GM12878 (cell line): Measurements from ENCODE around the gene ZNG1B. TPM values are rescaled to one million over a fixed set of nuclear protein-coding genes. Genes with fewer than 3 reads are reported as not detected.
"Not testable (repeated sequence)": the region's sequence is repeated elsewhere in the genome, so short reads cannot be mapped to it uniquely, and the experiment has no call there.

Source experiments
- ATAC-seq: fragments of 200-7000 bp; cut with Tn5 transposase; 3 replicates; pipeline ENCODE4 v1.9.1; 2020; ENCODE audit warnings: mild to moderate bottlenecking, moderate library complexity
- BruUV-seq: library from RNA; stranded (reverse); fragments of 400-500 nt; replicated peaks from 2 replicates; lab custom pipeline; 2021; lab: Mats Ljungman, UMichigan
- CTCF ChIA-PET: fragments of 300-600 bp; sonication (Branson Sonifier 250); formaldehyde crosslinking; extraction: SDS; loops from one replicate; lab custom pipeline; 2021; ENCODE audit warnings: inconsistent platforms; lab: Yijun Ruan, JAX
- POLR2A ChIA-PET: fragments of 350-600 bp; formaldehyde crosslinking; extraction: SDS; loops from one replicate; lab custom pipeline; 2021; ENCODE audit warnings: inconsistent platforms; lab: Charles Lee
- RAD21 ChIA-PET: fragments of 300-600 bp; sonication (Branson Sonifier 250); formaldehyde crosslinking; loops from one replicate; lab custom pipeline; 2023; ENCODE audit warnings: antibody characterized with exemption; ENCODE audit not compliant: unreplicated experiment; lab: Charles Lee
- SMC1A ChIA-PET: fragments of 300-600 bp; sonication (Branson Sonifier 250); formaldehyde crosslinking; loops from one replicate; lab custom pipeline; 2023; ENCODE audit not compliant: unreplicated experiment, uncharacterized antibody; lab: Charles Lee
- DNase-seq: peaks from one replicate; pipeline ENCODE4 v3.0.0-alpha.2; 2011; ENCODE audit warnings: low read depth, low spot score
- FAIRE-seq: peaks from 3 replicates; lab custom pipeline; 2011; peaks lifted over from hg19 to GRCh38; lab: Jason Lieb, UNC
- H2AFZ ChIP-seq: 2 replicates; pipeline ENCODE4 v1.6.0; 2011; ENCODE audit warnings: low read depth, low read length, control low read depth; ENCODE audit not compliant: control insufficient read depth
- H3K27ac ChIP-seq: 2 replicates; pipeline ENCODE4 v1.5.1; 2011; ENCODE audit warnings: control low read depth; ENCODE audit not compliant: control insufficient read depth, insufficient read depth
- H3K27me3 ChIP-seq, 2 experiments: replicated peaks in 1 of 2; 2 replicates each; pipeline versions ENCODE4 v1.6.0 to v1.6.1; 2011; ENCODE audit warnings: low read length in 1 of 2; ENCODE audit not compliant: control insufficient read depth in 2 of 2, insufficient read depth in 2 of 2
- H3K36me3 ChIP-seq, 2 experiments: 2 replicates each; pipeline ENCODE4 v1.5.1; 2011; ENCODE audit warnings: low read length in 1 of 2; ENCODE audit not compliant: control insufficient read depth in 2 of 2, insufficient read depth in 2 of 2
- H3K4me1 ChIP-seq: 2 replicates; pipeline ENCODE4 v1.6.1; 2011; ENCODE audit warnings: mild to moderate bottlenecking, low read length, moderate library complexity, mixed read lengths; ENCODE audit not compliant: control insufficient read depth, insufficient read depth
- H3K4me2 ChIP-seq: 2 replicates; pipeline ENCODE4 v1.6.0; 2011; ENCODE audit warnings: control low read depth; ENCODE audit not compliant: control insufficient read depth, insufficient read depth
- H3K4me3 ChIP-seq: fragments of 200-600 bp; sonication (generic); 2 replicates; pipeline ENCODE4 v1.5.1; 2016
- H3K79me2 ChIP-seq: 2 replicates; pipeline ENCODE4 v1.6.0; 2011; ENCODE audit warnings: low read length; ENCODE audit not compliant: control insufficient read depth, insufficient read depth
- H3K9ac ChIP-seq: 2 replicates; pipeline ENCODE4 v1.8.0; 2011; ENCODE audit warnings: low read length, control low read depth, mixed read lengths; ENCODE audit not compliant: control insufficient read depth, insufficient read depth
- H3K9me3 ChIP-seq: replicated peaks from 3 replicates; pipeline ENCODE4 v1.5.1; 2011; ENCODE audit warnings: mild to moderate bottlenecking, low read length; ENCODE audit not compliant: control insufficient read depth, insufficient read depth
- H4K20me1 ChIP-seq: 2 replicates; pipeline ENCODE4 v1.6.0; 2011; ENCODE audit not compliant: control insufficient read depth, insufficient read depth
- WGBS: methylation state at CpG from one replicate; pipeline ENCODE4 v1.1.6; 2016; ENCODE audit warnings: low lambda C conversion rate; ENCODE audit not compliant: insufficient replicate concordance, insufficient coverage; ENCODE audit errors: missing lambda C conversion rate; 5-methylcytosine and 5-hydroxymethylcytosine counted together
- in situ Hi-C: fragments of 300-500 bp; cut with MboI; formaldehyde crosslinking; loops from 9 replicates; pipeline ENCODE4 v1.14.3; 2018; ENCODE audit warnings: mixed read lengths
- intact Hi-C: fragments of 100-400 bp; cut with micrococcal nuclease; formaldehyde crosslinking; loops from one replicate; pipeline ENCODE4 v1.14.2; 2022; ENCODE audit not compliant: unreplicated experiment
- polyA plus RNA-seq, 11 experiments: library from polyadenylated mRNA; depleted of rRNA in 4 of 11; unstranded in 6 of 11; stranded (reverse) in 5 of 11; fragments of >200 nt; fragmentation: Nextera tagmentation in 4 of 11; fragmentation: Illumina TruSeq in 1 of 11; extraction: Ambion mirVana in 4 of 11; extraction: Trizol in 1 of 11; gene quantifications; 1 replicate in 1 of 11; 2 replicates in 10 of 11; pipeline versions ENCODE4 v1.2.1 to v1.2.3, GENCODE V29; 2011 to 2016; ENCODE audit warnings: inconsistent platforms in 2 of 11, missing spikeins in 2 of 11, low read depth in 1 of 11
- total RNA-seq, 4 experiments: library from RNA; depleted of rRNA in 3 of 4; stranded (reverse); fragments of >200 nt in 3 of 4; fragmentation: Illumina TruSeq in 1 of 4; extraction: Trizol in 1 of 4; gene quantifications; 2 replicates each; pipeline versions ENCODE4 v1.2.1 to v1.2.3, GENCODE V29; 2013 to 2021

ZNG1B gene
- total and polyA plus RNA-seq, 10 of the 15 experiments (the other 5 are each of a cell fraction or from before 2014, with no cell fraction given) = 42.9 to 140 (median 61.4) TPM

DNA sequence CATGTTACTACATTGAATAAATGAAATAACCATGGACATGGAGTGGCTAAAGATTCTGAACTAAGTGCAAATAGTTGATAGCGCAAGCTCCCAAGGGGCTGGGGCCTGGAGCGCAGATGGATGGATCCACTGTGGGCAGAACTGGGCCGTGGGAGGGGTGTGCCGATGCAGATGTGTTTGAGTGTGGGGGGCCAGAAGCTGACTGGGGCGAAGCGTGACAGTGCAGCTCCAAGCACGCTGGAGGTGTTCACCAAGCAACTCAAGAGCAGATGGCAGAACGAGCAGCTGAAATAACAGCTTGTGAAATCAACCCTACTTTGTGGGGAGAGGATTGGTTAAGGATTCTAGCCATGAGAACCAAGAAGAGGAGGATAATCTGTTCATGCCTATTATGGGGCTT is 78.0 kb downstream of the ZNG1B start:
- H3K27ac ChIP-seq, FAIRE-seq, ATAC-seq, H3K9me3 ChIP-seq, intact Hi-C loops, H4K20me1 ChIP-seq, SMC1A ChIA-PET, POLR2A ChIA-PET, H3K79me2 ChIP-seq, DNase-seq, H2AFZ ChIP-seq, H3K4me2 ChIP-seq, H3K9ac ChIP-seq, H3K36me3 ChIP-seq, in situ Hi-C loops, H3K4me3 ChIP-seq, H3K27me3 ChIP-seq, H3K4me1 ChIP-seq, BruUV-seq, RAD21 ChIA-PET, CTCF ChIA-PET: not testable (repeated sequence)
- WGBS = 62% methylated on average over 8 of the region's 8 CpGs

DNA sequence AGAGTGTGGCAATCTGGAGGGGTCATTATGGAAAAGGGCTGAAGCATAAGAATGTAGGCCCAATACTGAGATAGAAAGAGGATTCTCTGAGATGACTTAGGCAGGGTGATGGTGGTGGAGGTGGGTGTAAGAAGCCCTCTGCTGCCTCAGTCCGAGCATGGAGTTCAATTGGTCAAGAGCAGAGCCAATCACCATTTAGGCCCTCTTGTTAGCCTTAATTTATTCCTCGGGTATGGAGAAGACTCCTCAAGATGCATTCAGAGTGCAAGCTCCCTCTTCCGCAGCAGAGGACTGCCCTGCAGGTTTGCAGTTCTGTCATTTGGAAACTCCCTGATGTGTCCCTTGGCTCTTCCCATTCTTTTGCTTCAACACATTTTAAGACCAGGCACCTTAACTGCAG is 78.5 kb downstream of the ZNG1B start:
- H3K4me3 ChIP-seq, BruUV-seq, POLR2A ChIA-PET, in situ Hi-C loops, ATAC-seq, H3K4me2 ChIP-seq, CTCF ChIA-PET, FAIRE-seq, H3K4me1 ChIP-seq, DNase-seq, SMC1A ChIA-PET, H2AFZ ChIP-seq, H4K20me1 ChIP-seq, H3K27me3 ChIP-seq, H3K79me2 ChIP-seq, intact Hi-C loops, H3K36me3 ChIP-seq, H3K9me3 ChIP-seq, H3K9ac ChIP-seq, RAD21 ChIA-PET, H3K27ac ChIP-seq: not testable (repeated sequence)
- 27% methylated on average over 3 of the region's 3 CpGs for WGBS

DNA sequence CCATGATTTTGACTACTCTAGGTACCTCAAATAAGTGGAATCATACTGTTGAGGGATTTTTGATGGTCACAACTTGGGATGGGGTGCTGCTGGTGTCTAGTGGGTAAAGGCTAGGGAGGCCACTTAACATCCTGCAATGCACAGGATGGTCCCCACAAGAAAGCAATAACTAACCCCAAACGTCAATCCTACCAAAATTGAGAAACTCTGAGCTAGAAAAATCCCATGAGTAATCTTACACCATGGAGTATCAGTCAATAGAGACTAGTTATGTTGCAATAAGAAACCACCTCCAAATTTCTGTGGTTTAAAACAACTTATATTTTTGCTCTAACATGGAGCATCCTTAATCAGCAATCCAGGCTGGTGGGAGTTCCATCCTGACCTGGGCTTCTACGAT is 79.5 kb downstream of the ZNG1B start:
- RAD21 ChIA-PET, BruUV-seq, SMC1A ChIA-PET, H3K9ac ChIP-seq, H3K36me3 ChIP-seq, FAIRE-seq, CTCF ChIA-PET, H3K9me3 ChIP-seq, H2AFZ ChIP-seq, H4K20me1 ChIP-seq, POLR2A ChIA-PET, H3K4me3 ChIP-seq, in situ Hi-C loops, H3K27me3 ChIP-seq, H3K4me1 ChIP-seq, DNase-seq, H3K4me2 ChIP-seq, intact Hi-C loops, ATAC-seq, H3K79me2 ChIP-seq, H3K27ac ChIP-seq: not testable (repeated sequence)
- WGBS = 0% methylated on average over 1 of the region's 2 CpGs

DNA sequence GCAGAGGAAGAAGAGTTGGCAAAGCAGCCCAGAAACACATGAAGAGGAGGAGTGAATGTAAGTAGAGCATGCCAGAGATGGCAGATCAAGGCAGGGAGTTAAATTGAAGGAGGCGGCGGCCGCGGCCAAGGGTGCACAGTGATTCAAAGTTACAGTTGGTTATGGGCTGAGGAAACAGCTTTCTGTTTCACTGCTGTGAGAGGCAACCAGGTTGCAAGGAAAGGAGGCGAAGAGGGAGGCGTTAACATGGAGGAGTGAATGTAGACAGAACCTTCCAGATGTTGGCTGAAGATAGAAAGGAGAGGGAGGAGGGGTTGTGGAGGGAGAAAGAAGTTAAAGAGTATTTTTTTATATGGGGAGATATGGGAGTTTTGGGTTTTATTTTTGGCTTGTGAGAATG is 83.3 kb downstream of the ZNG1B start:
- H3K27ac ChIP-seq, CTCF ChIA-PET, H4K20me1 ChIP-seq, H3K4me1 ChIP-seq, DNase-seq, FAIRE-seq, RAD21 ChIA-PET, H3K4me3 ChIP-seq, H3K27me3 ChIP-seq, H3K9ac ChIP-seq, H3K4me2 ChIP-seq, POLR2A ChIA-PET, H2AFZ ChIP-seq, ATAC-seq, intact Hi-C loops, H3K36me3 ChIP-seq, H3K79me2 ChIP-seq, H3K9me3 ChIP-seq, in situ Hi-C loops, BruUV-seq, SMC1A ChIA-PET: not testable (repeated sequence)
- 66% methylated on average over 6 of the region's 6 CpGs for WGBS
